Iris pigment epithelial cell (primary cell): ENCODE data around the gene SEMA7A.
"Not testable (repeated sequence)": the region's sequence is repeated elsewhere in the genome, so short reads cannot be mapped to it uniquely, and the experiment has no call there.

Source experiments
- DNase-seq: peaks from one replicate; pipeline ENCODE4 v3.0.0-alpha.2; 2011; ENCODE audit warnings: low read depth

SEMA7A gene

DNA sequence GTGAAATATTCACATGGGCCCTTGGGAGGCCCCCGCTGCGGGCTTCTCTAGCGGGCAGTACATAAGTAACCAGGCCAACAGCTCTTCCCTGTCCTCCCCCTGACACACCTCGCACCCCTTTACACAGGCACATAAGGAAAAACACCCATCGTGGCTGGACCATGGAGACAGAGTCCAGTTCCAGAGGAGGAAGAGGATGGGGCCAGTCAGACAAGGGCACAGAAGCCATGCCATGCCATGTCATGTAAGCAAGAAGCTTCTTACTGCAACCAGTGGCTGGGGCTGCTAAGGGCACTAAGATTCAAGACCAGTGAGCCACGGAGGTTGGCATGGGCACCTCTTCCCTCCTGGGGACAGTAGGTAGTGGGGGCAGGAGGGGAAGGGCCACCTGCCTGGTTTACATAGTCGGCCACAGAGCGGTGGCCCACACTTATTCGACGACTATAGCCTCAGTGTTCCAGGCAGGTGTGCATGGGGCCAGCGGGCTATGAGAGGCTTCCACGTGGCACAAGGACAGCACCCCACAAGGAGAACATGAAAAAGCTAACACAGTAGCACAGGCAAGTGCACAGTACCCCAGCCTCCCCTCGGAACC, 60.6 kb downstream of the SEMA7A start:
- DNase-seq, result no peak

DNA sequence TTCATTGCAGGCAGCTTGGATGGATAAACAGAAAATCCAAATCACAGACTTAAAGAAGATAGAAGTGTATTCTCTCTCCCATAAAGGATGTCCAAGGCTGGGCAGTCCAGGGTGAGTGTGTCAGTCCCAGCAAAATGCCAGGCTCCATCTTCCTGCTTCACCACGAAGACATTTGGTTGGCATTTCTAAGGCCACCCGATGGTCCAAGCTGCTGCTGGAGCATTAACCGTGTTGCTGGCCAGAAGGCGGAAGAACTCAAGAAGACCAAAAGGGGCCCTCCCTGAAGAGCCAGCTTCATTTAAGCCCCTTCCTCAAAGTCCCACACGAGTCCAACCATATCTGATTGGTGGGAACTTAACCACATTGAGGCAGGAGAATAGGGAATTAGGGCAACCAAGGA, 63.3 kb downstream of the SEMA7A start:
- DNase-seq, result no peak

DNA sequence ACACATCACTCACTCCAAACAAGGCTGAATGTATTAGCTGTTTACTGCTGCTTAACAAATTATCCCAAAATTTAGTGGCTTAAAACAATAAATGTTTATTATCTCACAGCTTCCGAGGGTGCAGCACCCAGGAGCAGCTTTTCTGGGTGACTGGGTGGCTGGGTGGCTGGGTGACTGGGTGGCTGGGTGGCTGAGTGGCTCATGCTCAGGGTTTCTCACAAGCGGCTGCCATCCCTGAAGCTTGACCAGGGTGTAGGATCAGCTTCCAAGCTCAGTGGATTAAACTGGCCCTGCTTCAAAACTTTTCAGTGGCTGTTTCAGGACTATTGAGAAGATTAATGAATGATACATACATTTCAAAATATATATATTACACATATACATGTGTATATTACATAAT, 64.0 kb downstream of the SEMA7A start:
- DNase-seq, result no peak

DNA sequence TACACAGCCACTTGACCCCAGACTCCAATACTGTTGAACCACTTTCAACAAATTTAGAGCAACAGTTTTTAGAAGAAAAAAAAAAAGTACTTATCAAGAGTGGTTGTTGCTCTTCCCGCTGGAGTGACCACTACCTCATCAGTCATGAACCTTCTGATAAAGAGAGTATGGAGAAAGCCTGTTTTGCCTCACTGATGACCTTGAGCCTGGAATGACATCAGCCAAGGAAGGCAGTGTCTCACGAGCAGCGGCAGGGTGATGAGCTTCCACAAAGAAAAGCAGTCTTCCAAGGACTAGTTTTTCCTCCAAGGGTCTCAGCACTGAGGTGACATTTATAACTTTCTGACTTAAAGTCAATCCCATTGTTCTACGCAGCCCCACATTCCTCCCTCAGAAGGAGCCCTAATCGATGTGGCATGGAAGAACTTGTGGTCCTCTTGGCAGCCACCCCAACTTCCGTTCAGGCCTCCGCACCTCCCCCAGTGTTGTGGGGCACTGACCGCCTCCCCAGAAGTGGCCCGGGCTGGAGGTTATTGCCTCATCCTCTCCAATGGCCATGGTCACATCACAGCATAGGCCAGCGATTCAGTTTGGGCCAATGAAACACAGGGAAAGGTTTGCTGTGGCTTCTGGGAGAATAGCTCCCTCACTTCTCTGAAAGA, 64.5 kb downstream of the SEMA7A start:
- no peak for DNase-seq

DNA sequence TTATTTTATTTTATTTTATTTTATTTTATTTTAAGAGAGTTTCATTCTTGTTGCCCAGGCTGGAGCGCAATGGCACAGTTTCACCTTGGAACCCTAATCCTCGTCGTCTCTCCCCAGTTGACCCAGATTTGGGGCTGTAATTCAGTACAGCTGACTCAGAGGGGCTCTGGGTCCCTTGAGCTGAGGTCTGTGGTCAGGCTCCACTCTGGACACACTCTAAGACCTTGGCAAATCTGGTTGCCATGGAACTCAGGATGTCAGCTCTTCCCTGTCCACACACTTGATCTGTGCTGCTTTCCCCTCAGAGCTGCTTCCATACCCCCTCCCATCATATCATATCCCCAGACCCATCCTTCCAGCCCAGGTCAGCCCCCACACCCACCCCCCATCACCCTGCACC, 65.6 kb downstream of the SEMA7A start:
- DNase-seq, result no peak

DNA sequence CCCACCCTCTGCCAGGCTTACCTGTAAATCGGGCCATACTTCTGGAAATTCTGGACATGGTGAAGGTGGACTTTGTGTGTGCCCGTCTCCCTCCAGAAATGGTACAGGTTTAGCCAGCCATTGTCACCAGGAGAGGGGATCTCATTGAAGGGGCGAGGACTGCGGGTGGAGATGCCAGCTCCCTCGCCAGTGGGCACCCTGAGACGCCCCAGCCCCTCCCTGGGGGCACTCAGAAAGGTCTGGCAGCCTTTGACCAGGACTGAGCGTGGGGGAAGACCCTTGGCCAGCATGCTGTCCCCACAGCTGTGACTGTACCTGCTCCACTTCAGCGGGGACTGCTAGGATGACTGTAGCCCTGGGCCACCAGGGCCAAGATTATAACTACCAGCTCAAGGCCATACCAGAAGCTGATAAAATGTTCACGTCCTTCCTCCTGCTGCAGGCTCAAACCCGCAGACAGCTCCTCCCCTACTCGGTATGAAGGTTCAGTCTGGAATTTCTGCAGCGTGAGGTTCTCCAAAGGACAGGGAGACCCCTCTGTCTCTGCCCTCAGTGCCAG, 66.4 kb downstream of the SEMA7A start, which contains the start of gene CYP11A1:
Gene CYP11A1 (minus strand): TSS at position 351 of the 559 bp plus-strand sequence. CDS start 61 bp downstream, at position 290.
- DNase-seq, result no peak

DNA sequence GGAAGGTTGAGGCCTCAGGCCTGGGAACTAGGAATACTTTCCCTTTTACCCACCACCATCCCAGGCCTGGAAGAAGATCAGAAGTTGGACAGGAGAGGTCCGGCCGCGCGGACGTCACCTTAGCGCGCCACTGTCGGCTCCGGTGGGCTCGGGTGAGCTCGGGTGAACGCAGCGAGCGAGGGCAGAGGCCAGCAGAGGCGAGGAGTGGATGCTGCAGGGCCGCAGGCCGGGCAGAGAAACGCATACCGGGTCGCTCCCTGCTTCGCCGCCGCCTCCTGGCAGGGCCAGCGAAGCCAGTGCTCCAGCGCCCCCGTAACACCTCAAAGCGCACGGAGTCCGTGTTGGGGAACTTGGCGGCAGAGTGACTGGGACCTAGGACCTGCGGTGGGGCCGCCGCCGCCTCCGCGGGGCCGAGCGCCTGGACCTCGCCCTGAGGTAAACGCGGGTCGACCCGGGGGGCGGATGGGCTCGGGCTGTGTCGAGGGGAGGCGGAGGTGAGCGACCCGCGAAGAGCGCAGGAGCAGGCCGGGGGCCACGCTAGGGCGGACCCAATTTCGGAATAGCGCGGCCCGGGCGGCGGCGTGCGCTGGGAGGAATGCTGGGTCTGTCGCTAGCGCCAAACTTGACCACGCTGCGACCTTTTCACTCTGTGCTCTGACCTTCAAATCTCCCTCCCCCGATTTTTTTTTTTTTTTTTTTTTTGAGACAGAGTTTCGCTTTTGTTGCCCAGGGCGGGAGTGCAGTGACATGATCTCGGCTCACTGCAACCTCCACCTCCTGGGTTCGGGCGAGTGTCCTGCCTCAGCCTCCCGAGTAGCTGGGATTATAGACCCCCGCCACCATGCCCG, 67.9 kb downstream of the SEMA7A start:
- peak; percentile 61 for DNase-seq

DNA sequence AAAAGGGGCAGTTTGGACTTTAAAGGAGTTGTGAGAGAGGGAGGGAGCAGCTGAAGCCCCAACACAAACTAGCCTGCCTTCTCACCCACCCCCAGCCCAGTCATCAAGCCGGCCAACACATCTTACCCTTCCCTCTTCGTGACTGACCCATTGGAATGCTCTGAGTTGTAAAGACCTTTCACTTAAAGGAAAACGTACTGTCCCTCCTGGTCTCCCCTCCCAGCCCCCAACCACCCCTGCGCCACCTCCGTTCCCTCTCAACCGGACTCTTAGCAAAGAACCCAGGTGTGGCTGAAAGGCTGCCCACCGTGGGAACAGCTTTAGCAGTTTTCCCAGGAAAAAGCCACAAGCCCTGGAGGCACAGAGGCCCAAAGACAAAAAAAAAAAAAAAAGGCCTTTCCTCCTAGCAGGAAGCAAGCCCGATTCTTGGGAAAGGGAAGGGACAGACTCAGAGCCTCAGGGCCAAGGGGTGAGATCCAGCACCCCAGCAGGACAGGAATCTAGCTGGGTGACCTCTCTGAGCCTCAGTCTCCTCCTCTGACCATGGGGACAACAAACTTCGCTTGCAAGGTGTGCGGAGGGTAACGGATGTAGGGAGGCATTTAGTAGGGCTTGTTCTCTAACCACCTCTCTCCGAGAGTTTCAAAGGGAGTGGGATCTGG, 68.7 kb downstream of the SEMA7A start:
- no peak for DNase-seq

DNA sequence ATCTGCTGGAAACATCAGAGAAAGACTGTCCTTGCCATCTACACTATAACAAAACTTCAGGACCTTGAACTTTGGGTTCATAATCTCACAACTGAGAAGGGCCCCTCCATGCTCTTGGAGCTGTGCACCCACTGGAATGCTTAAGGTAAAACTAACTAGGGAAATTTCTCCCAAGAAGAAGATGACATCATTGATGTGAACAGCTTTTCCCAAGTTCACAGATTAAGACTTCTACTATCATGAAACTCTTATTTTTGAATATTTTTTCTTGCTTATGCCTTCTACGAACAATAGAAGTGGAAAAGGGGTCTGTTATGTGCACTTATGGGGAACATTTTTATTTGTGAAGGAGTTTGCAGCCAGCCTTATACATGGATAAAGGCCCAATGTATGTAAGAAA, 71.3 kb downstream of the SEMA7A start:
- DNase-seq, result no peak

DNA sequence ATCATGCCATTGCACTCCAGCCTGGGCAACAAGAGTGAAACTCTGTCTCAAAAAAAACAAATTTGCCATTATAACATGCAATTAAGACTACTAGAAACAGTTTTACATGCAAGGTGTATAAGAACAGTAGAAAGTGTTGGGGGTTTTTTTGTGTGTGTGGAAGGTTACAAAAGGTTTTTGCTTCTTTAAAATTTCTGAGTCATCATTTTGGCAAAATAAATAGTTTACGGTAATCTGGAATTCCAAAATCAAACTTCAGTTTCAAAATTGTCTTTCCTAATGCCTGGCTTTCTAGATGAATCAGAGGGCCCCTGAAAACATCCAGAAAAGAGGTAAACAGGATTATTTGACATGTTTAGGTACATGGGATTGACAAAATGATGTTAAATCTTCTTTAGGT, 72.9 kb downstream of the SEMA7A start:
- not testable (repeated sequence) for DNase-seq

DNA sequence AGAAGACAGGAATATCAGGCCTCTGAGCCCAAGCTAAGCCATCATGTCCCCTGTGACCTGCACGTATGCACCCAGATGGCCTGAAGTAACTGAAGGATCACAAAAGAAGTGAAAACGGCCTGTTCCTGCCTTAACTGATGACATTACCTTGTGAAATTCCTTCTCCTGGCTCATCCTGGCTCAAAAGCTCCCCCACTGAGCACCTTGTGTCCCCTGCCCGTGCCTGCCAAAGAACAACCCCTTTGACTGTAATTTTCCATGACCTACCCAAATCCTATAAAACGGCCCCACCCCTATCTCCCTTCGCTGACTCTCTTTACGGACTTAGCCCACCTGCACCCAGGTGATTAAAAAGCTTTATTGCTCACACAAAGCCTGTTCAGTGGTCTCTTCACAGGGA, 74.4 kb downstream of the SEMA7A start:
- DNase-seq, result not testable (repeated sequence)
